Left ventricle myocardium superior (tissue), 1 donor: ENCODE data around the gene OR2A5. TPM values are rescaled to one million over a fixed set of nuclear protein-coding genes. Genes with fewer than 3 reads are reported as not detected.
"Not testable (repeated sequence)": the region's sequence is repeated elsewhere in the genome, so short reads cannot be mapped to it uniquely, and the experiment has no call there.

Experiments used
- ATAC-seq: fragments of 200-7000 bp; cut with Tn5 transposase; one replicate; pipeline ENCODE4 v1.9.1; 2020; ENCODE audit warnings: mild to moderate bottlenecking, moderate library complexity
- DNase-seq: peaks from one replicate; pipeline ENCODE4 v3.0.0-alpha.2; 2020
- intact Hi-C: fragments of 100-400 bp; cut with micrococcal nuclease; formaldehyde crosslinking; loops from one replicate; pipeline ENCODE4 v1.11.0; 2022
- long read RNA-seq: library from polyadenylated mRNA; unstranded; transcript quantifications from one replicate; pipeline ENCODE4 v2.0.0, GENCODE V29; 2021
- total RNA-seq: library from RNA; stranded (reverse); fragmentation: NEBNext Ultra II Directional; extraction: Animal tissue kit (Norgen Biotek cat#: 25700); gene quantifications from one replicate; pipeline ENCODE4 v1.2.1, GENCODE V29; 2021
- donor health status: DM: no; HTN: yes; CAD: no; lungs with severe emphysema.

OR2A5 gene, protein sequence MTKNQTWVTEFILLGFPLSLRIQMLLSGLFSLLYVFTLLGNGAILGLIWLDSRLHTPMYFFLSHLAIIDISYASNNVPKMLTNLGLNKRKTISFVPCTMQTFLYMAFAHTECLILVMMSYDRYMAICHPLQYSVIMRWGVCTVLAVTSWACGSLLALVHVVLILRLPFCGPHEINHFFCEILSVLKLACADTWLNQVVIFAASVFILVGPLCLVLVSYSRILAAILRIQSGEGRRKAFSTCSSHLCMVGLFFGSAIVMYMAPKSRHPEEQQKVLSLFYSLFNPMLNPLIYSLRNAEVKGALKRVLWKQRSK
- not detected for total RNA-seq
- long read RNA-seq: 0 reads

DNA sequence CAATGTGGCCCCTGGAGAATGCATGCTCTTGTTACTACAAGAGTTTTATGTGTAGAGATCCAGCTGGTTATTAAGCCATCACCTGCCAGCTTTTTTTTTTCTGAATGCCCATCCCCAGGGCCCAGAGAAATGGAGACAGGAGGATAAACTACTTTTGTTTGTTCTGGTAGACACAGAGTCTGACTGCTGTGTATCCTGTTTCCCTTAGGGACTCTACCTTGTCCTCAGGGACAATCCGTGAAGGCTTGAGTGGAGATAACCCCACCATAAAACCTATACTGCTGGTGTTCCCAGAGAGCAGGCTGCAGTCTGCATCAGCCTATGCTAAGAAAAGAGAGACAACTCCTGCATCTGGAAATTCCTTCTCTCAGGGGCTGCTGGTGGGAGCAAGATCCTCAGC is at the start of gene OR2A5:
Gene OR2A5 (plus strand): TSS at position 301 of the 400 bp plus-strand sequence. CDS start 1,454 bp downstream, outside the sequence.
- ATAC-seq (no peak), DNase-seq (no peak)
- intact Hi-C loops: no loop called here

DNA sequence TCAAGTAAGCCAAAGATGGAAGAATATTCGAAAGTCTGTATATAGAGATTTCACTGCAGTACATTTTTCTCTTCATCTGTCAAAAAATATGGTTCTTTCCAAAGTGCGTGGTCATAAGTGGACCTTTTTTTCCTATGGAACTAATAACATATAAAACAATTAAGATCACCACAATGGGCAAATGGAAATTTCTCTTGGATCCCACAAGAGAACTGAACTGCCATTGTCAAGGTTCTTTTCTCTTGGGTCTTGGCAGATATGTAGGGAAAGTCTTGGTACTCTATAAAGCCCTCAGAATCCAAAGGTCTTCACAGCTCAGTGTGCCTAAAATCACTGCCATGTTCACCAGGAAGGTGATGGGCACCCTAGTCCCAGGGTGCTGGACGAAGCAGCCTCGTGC is 48.7 kb upstream of the OR2A5 start, which contains the start of gene OR6B1:
Gene OR6B1 (plus strand): TSS at position 301 of the 400 bp plus-strand sequence. CDS start 3,677 bp downstream, outside the sequence.
- DNase-seq (no peak), ATAC-seq (no peak)
- intact Hi-C loops: no loop called here

DNA sequence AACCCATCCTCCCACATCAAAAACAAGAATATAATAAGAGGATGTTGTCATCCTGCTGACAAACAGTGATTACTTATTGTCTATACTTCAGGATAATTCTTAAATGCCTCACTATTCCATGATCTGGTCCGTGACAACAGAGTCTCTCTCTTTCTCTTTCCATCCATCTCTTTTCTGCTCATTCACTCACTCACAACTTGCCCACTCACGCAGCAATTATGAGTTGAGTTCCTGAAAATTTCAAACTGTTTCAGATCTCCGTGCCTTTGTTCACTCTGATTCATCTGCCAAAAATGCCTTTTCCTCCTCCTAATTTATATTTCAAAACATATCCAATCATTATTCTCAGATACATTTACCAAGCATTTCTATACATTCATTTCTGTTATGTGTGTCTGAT is 47.2 kb upstream of the OR2A5 start:
- ATAC-seq (no peak), DNase-seq (no peak)
- intact Hi-C loops: no loop called here

DNA sequence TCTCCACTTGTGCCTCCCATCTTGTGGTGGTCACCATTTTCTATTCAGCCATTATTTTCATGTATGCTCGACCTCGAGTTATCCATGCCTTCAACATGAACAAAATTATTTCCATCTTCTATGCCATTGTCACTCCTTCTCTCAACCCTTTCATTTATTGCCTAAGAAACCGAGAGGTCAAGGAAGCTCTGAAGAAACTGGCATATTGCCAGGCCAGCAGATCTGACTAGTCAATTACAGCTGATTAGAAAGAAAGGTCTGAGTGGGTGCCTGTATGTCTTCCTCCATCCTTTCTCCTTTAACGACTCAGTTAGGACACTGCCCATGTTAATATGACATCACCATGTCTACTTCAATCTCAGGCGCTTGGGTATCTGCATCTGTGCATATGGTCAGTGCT is 44.0 kb upstream of the OR2A5 start:
- DNase-seq (no peak), ATAC-seq (no peak)
- intact Hi-C loops: no loop called here

DNA sequence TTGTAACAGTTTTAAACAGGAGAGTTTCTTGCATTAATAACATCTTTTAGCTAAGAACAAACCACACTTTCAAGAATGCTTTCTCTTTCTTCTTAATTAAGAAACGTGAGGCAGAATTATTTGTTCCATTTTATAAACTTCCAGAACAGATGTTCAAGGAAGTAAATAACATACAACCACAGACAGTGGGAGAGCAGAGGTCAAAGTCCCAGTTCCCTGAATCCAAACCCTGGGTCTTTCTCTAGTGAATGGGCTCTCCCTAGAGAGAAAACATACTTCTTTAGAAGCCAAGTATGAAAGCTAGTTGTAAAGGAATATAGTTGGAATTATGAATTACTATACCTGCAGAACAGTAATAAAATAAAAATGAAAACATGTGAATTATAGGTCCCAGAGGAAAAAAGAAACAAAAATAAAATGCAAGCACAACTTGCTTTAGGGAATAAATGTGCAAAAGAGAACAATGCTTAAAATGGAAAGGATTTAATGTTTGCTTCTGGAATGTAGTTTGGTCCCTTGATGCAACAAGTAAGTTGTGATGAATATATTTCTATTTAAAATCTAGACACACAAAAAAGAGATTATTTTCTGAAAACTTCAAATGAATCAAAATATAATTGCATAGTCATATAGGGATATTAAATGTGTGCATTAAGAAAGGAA is 42.6 kb upstream of the OR2A5 start:
- intact Hi-C loops: no loop called here
- ATAC-seq: no peak
- no peak for DNase-seq

DNA sequence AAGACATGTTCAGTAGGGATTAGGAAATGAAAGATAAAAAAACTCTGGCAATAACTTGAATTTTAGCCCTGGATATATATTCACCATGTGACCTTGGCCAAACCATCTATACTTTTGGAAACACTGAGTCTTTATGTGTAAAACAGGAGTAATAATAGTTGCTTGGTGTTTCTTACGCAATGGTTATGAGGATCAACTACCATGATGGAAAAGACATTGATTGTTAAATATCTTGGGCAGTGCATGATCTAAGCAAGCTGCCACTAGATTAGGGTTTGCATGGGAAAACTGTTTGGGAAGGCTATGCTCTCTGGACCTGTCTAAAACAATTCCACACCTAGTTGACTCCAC is 42.1 kb upstream of the OR2A5 start:
- intact Hi-C loops: no loop called here
- no peak for ATAC-seq
- no peak for DNase-seq

DNA sequence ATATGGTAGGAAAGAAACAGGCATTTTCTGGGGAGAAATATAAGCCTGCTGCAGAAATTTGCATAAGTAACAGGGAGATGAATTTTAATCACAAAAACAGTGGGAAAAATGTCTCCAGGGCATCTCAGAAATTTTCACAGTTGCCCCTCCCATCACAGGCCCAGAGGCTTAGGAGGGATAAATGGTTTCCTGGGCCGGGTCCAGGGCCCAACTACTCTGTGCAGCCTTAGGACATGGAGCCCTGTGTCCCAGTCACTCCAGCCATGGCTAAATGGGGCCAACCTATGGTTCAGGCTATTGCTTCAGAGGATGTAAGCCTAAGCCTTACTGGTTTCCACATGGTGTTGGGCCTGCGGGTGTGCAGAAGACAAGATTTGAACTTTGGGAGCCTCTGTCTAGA is 39.4 kb upstream of the OR2A5 start:
- intact Hi-C loops: no loop called here
- ATAC-seq (no peak), DNase-seq (no peak)

DNA sequence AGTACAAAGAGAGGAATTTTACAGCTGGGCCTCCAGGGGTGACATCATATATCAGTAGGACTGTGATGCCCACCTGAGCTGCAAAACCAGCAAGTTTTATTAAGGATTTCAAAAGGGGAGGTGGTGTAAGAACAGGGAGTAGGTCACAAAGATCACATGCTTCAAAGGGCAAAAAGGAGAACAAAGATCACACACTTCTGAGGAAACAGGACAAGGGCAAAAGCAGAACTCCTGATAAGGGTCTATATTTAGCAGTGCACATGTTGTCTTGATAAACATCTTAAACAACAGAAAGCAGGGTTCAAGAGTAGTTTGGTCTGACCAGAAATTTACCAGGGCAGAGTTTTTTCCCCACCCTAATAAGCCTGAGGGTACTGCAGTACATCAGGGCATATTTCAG is 38.7 kb upstream of the OR2A5 start:
- intact Hi-C loops, ATAC-seq, DNase-seq: not testable (repeated sequence)

DNA sequence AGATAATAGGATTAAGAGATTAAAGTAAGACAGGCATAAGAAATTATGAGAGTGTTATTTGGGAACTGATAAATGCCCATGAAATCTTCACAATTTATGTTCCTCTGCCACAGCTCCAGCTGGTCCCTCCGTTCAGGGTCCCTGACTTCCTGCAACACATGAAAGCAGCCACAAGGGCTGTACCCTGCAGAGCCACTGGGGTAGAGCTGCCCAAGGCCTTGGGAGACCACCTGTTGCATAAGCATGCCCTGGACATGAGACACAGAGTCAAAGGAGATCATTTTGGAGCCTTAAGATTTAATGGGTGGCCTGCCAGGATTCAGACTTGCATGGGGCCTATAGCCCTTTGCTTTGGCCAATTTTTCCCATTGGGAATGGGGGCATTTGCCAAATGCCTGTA is 37.9 kb upstream of the OR2A5 start:
- ATAC-seq, intact Hi-C loops, DNase-seq: not testable (repeated sequence)

DNA sequence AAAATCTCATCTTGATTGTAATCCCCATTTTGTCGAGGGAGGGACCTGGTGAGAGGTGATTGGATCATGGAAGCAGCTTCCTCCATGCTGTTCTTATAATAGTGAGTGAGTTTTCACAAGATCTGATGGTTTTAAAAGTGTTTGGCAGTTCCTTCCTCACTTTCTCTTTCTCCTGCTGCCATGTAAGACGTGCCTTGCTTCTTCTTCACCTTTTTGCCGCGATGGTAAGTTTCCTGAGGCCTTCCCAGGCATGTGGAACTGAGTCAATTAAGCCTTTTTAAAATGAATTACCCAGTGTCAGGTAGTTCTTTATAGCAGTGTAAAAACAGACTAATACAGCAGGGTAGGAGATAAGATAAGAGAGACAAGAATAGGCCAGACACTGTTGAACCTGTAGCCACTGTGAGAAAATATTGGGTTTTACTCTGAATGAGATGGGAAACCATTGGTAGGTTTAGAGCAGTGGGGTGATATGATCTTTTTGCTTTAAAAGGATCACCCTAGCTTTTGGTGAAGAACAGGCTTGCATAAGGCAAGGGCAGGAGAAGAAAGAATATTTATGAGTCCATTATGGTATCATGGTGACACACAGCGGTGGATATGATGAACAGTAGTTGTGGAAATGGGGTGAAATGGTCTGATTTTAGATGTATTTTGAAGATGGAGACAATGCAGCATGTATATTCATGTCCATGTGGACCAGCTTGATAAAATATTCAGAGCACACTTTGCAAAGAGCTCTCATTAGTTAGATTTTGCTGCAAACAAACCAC is 37.1 kb upstream of the OR2A5 start:
- no peak for DNase-seq

DNA sequence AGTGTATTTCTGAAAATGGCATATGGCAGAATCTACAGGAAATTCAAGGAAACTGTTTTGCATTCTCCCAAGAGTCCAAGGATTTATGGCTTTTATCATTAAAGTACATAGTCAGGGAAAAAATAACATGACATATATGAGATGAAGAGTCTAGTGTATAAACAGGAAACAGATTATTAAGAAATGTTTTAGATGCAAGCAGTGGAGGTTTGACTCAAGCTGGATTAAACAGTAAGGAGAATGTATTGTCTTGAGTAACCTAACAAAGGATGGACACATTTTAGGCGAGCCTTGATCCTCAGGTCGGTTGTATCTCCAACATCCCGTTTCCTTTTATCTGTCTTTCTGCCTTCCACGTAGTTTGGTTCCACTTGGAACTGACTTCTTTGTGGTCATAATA is 30.7 kb upstream of the OR2A5 start:
- intact Hi-C loops: no loop called here
- DNase-seq: no peak
- ATAC-seq: no peak

More for the DNA sequence above, 37.1 kb upstream of the OR2A5 start:
- ATAC-seq: no peak
- intact Hi-C loops: no loop called here

DNA sequence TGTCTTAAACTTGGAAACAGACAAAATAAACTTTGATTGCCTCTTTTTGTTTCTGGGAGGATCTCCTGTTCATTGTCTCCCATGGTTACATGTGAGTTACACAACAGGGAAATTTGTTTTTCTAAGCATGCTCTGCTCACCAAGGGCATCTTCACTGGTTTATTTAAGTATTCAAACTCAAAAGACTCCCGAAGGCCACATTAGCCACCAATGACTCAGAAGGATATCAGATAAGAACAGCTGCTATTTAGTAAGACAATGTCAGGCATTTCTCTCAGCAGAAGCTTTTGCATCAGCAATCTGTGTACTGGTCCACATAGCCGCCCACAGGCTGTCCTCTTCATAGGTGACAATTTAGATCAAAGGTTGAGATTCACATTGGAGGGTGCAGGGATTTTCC is 29.3 kb upstream of the OR2A5 start:
- intact Hi-C loops: no loop called here
- peak; percentile 91 for ATAC-seq

DNA sequence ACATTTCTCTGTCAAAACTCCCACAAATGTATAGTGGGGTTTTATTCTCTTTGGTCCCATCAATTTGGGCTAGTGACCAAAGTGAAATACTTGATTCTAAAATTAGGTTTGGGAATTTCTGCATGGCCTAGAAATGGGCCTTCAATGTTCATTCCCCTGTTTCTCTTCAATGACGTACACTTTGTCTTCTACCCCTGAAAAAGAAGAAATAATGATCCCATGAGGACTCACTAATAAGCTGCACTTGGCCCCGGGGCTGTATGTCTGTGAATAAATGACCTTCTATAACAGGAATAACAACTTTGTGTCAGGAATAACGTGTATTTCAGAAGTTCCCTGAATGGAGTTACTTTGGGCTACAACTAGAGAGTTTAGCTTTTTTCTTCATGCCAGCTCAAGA is 28.4 kb upstream of the OR2A5 start:
- ATAC-seq (peak; percentile 83), DNase-seq (no peak)
- intact Hi-C loops: no loop called here

More for the DNA sequence above, 29.3 kb upstream of the OR2A5 start:
- no peak for DNase-seq

DNA sequence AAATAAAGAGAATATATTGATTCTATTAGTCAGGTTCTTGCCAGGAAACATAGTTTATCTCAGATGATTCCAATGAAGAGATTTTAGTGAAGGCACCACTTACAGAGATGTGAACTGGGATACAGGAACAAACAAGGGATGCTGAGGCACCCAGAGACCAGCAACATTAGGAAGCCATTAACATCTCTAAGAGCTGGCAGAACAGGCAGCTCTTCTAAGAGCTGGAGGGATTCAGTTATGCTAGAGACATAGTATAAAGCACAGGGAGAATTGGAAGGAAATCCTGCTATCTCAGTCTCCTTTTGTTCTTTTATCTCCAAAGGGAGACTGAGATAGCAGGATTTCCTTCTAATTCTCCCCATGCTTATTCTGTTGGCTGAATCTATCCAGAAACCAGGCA is 26.6 kb upstream of the OR2A5 start:
- intact Hi-C loops: no loop called here
- no peak for ATAC-seq
- DNase-seq: no peak

DNA sequence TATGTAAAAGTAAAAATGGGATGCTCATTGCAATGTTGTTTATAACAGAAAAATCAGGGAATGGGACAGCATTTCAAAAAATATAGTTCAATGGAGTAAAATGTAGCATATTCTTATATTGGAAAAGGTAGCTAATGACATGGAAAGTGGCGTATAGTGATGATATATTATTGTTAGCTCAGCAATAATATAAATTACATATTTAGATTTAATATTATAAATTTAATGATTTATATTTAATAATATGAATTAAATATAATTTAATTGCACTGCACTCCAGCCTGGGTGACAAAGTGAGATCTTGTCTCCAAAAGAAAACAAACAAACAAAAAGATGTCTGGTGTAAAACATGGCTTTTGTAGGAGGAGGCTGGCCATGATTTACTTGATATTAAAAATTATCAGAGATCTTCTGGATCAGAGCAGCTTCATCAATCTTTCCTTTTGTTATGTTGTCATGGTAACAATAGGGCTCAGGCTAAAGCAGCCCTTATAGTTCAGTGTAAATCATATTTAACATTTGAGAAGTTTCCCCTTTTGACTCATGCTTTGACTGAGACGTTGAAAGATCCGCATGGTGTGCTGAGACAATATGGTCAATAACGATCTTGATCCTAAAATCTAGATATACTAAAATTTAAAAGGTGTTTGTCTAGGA is 25.4 kb upstream of the OR2A5 start:
- ATAC-seq (no peak), DNase-seq (no peak)
- intact Hi-C loops: no loop called here

DNA sequence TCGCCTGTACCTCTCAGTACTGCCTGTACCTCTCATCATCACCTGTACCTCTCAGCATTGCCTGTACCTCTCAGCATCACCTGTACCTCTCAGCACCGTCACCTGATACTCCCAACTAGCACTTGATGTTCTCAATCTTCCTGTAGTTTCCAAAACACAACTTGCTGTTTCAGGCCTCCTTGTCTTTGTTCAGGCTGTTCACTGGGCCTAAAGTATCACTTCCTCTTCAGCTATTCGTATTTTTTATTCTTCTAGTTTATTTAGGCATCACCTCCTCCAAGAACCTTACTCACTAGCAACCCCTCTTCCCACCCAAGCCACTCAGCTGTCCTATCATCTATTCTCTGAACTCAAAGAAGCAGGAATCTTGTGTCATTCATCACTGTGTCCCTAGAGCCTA is 24.5 kb upstream of the OR2A5 start:
- DNase-seq (no peak), ATAC-seq (no peak)
- intact Hi-C loops: no loop called here

DNA sequence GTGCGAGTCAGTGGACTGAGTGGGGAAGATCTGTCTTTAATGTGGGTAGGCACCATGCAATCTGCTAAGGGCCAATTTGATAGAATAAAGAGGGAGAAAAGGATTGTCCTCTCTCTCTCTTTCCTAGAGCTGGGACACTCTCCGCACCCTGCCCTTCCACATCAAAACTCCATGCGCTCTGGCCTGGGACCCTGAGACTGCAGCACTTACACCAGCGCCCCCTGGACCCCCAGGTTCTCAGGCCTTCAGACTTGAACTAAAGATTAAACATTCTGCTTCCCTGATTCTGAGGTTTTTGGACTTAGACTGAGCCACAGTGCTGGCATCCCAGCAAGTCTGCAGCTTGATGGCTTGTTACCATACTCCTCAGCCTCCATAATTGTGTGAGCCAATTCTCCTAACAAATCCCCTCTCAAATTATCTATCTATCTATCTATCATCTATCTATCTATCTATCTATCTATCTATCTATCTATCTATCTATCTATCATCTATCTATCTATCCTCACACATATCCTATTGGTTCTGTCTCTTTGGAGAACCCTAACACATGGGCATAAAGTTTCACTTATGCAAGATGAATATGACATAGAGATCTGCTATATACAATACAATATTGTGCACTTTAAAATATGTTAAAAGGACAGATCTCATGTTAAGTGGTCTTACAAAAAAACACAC is 22.4 kb upstream of the OR2A5 start:
- DNase-seq (no peak), ATAC-seq (no peak)
- intact Hi-C loops: no loop called here

DNA sequence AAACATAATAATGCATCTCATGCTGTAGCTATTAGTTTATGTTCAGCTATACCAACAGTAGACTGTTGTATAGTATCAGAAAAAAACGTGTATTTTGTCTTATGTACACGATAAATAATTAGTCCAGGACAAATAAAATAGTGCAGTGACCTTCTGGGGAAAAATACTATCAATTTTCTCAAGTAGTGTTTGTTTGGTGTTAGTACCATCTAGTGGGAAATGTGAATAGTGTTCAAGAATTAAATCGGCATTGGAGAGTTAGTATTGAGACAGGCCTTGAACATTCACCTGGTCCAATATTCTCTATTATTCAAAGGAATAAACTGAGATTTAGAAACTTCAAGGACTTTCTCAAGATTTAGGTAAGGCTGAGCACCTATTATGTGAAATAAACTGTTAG is 21.7 kb upstream of the OR2A5 start:
- intact Hi-C loops: no loop called here
- DNase-seq (no peak), ATAC-seq (peak; percentile 28)

DNA sequence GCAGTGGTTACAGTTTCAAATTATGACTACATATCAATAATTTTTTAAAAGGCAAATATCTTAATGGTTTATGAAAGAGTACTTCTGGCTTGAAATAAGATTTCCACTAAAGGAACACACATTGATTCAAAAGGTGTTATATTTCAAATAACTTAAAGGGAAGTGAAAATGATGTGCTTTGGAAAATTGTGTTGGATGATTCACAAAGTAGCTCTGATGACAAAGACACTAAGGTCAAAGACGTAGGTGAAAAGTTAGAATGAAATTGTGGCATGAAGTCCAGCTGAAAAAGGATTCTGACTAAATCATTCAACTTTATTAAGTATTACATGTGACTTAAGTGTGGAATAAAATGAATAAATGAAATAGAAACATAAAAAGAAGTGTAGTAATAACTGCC is 20.8 kb upstream of the OR2A5 start:
- intact Hi-C loops: no loop called here
- DNase-seq (no peak), ATAC-seq (no peak)
